Stimulated activated memory B cell treated with anti-CD40 and anti-IgM and Interleukin-4, amounts not matched to agents 10 μg/mL and 1 μg/mL and 100 μg/mL, for 72 hours (primary cell): ENCODE results near the gene SPPL3.

Experiments used
- ATAC-seq: fragments of 150-1000 bp; cut with Tn5 transposase; 2 replicates; pipeline ENCODE4 v1.10.0; 2021
- H3K27ac Mint-ChIP-seq: one replicate; pipeline ENCODE4 v1.8.0; 2022; ENCODE audit warnings: mild to moderate bottlenecking, mixed read lengths
- H3K27me3 Mint-ChIP-seq: one replicate; pipeline ENCODE4 v1.8.0; 2022; ENCODE audit warnings: mixed read lengths
- H3K36me3 Mint-ChIP-seq: one replicate; pipeline ENCODE4 v1.8.0; 2022; ENCODE audit warnings: mixed read lengths
- H3K4me1 Mint-ChIP-seq: one replicate; pipeline ENCODE4 v1.8.0; 2022; ENCODE audit warnings: mixed read lengths
- H3K4me3 Mint-ChIP-seq: one replicate; pipeline ENCODE4 v1.8.0; 2022; ENCODE audit warnings: mild to moderate bottlenecking, moderate library complexity, mixed read lengths
- H3K9me3 Mint-ChIP-seq: one replicate; pipeline ENCODE4 v1.8.0; 2022; ENCODE audit warnings: mixed read lengths

Gene SPPL3

GRCh38 chr12:120870415-120870814 lies 33.7 kb downstream of the SPPL3 start:
- Mint-ChIP-seq H3K4me3 (no peak overlapping the region), H3K36me3 (peaks cover 6% of the 10 kb centered on the region), H3K27me3 (no peaks in the 10 kb centered on the region), H3K9me3 (no peaks in the 10 kb centered on the region), H3K27ac (peak overlapping the region; percentile 40), H3K4me1 (peaks cover 37% of the 10 kb centered on the region)
- no peak for ATAC-seq

GRCh38 chr12:120869376-120869775 lies 34.8 kb downstream of the SPPL3 start:
- peaks cover 29% of the 10 kb centered on the region for H3K4me1 Mint-ChIP-seq
- no peak overlapping the region for H3K27ac Mint-ChIP-seq
- H3K9me3 Mint-ChIP-seq: no peaks in the 10 kb centered on the region
- no peak overlapping the region for H3K4me3 Mint-ChIP-seq
- H3K27me3 Mint-ChIP-seq: no peaks in the 10 kb centered on the region
- ATAC-seq: no peak
- H3K36me3 Mint-ChIP-seq: peaks cover 6% of the 10 kb centered on the region

- no peak overlapping the region for H3K4me3 Mint-ChIP-seq
- H3K9me3 Mint-ChIP-seq: no peaks in the 10 kb centered on the region
- no peak overlapping the region for H3K27ac Mint-ChIP-seq
- ATAC-seq: no peak
- no peaks in the 10 kb centered on the region for H3K27me3 Mint-ChIP-seq
- no peaks in the 10 kb centered on the region for H3K36me3 Mint-ChIP-seq
- peaks cover 32% of the 10 kb centered on the region for H3K4me1 Mint-ChIP-seq
Measured at GRCh38 chr12:120866108-120866507, 38.0 kb downstream of the SPPL3 start.

GRCh38 chr12:120865098-120865497 lies 39.1 kb downstream of the SPPL3 start:
- Mint-ChIP-seq H3K4me3 (no peak overlapping the region), H3K27me3 (no peaks in the 10 kb centered on the region), H3K9me3 (no peaks in the 10 kb centered on the region), H3K4me1 (peaks cover 38% of the 10 kb centered on the region), H3K36me3 (no peaks in the 10 kb centered on the region), H3K27ac (no peak overlapping the region)
- no peak for ATAC-seq

GRCh38 chr12:120862664-120863063 lies 41.5 kb downstream of the SPPL3 start:
- H3K27me3 Mint-ChIP-seq: no peaks in the 10 kb centered on the region
- H3K9me3 Mint-ChIP-seq: no peaks in the 10 kb centered on the region
- H3K4me3 Mint-ChIP-seq: no peak overlapping the region
- peaks cover 42% of the 10 kb centered on the region for H3K4me1 Mint-ChIP-seq
- peaks cover under 1% of the 10 kb centered on the region for H3K36me3 Mint-ChIP-seq
- ATAC-seq: no peak
- no peak overlapping the region for H3K27ac Mint-ChIP-seq

GRCh38 chr12:120861074-120861795 lies 42.9 kb downstream of the SPPL3 start:
- Mint-ChIP-seq H3K27me3 (no peaks in the 10 kb centered on the region), H3K27ac (peak overlapping the region; percentile 34), H3K9me3 (no peaks in the 10 kb centered on the region), H3K36me3 (peaks cover 5% of the 10 kb centered on the region), H3K4me1 (peaks cover 56% of the 10 kb centered on the region), H3K4me3 (no peak overlapping the region)
- ATAC-seq: no peak

- Mint-ChIP-seq H3K9me3 (no peaks in the 10 kb centered on the region), H3K36me3 (peaks cover 5% of the 10 kb centered on the region), H3K4me1 (peaks cover 63% of the 10 kb centered on the region), H3K27me3 (no peaks in the 10 kb centered on the region), H3K4me3 (peak overlapping the region; percentile 68), H3K27ac (peak overlapping the region; percentile 59)
- ATAC-seq: no peak
Measured at GRCh38 chr12:120858306-120859088, 45.7 kb downstream of the SPPL3 start.

- peaks cover 55% of the 10 kb centered on the region for H3K4me1 Mint-ChIP-seq
- H3K36me3 Mint-ChIP-seq: peaks cover 5% of the 10 kb centered on the region
- H3K9me3 Mint-ChIP-seq: no peaks in the 10 kb centered on the region
- H3K27me3 Mint-ChIP-seq: no peaks in the 10 kb centered on the region
- H3K27ac Mint-ChIP-seq: peak overlapping the region; percentile 17
- no peak overlapping the region for H3K4me3 Mint-ChIP-seq
- ATAC-seq: no peak
Measured at GRCh38 chr12:120856980-120857379, 47.2 kb downstream of the SPPL3 start.

GRCh38 chr12:120855823-120856588 lies 48.2 kb downstream of the SPPL3 start:
- Mint-ChIP-seq H3K4me3 (no peak overlapping the region), H3K4me1 (peaks cover 57% of the 10 kb centered on the region), H3K27ac (no peak overlapping the region), H3K27me3 (no peaks in the 10 kb centered on the region), H3K36me3 (peaks cover 5% of the 10 kb centered on the region), H3K9me3 (no peaks in the 10 kb centered on the region)
- no peak for ATAC-seq

GRCh38 chr12:120854804-120855203 lies 49.4 kb downstream of the SPPL3 start:
- Mint-ChIP-seq H3K4me1 (peaks cover 61% of the 10 kb centered on the region), H3K27me3 (no peaks in the 10 kb centered on the region), H3K4me3 (no peak overlapping the region), H3K36me3 (peaks cover 5% of the 10 kb centered on the region), H3K27ac (peak overlapping the region; percentile 59), H3K9me3 (no peaks in the 10 kb centered on the region)
- no peak for ATAC-seq

- peaks cover 60% of the 10 kb centered on the region for H3K4me1 Mint-ChIP-seq
- H3K9me3 Mint-ChIP-seq: no peaks in the 10 kb centered on the region
- H3K27me3 Mint-ChIP-seq: no peaks in the 10 kb centered on the region
- H3K4me3 Mint-ChIP-seq: no peak overlapping the region
- no peak for ATAC-seq
- peaks cover 5% of the 10 kb centered on the region for H3K36me3 Mint-ChIP-seq
- H3K27ac Mint-ChIP-seq: no peak overlapping the region
Measured at GRCh38 chr12:120853188-120853587, 51.0 kb downstream of the SPPL3 start.

- Mint-ChIP-seq H3K27ac (peak overlapping the region; percentile 74), H3K4me3 (no peak overlapping the region), H3K4me1 (peaks cover 62% of the 10 kb centered on the region), H3K36me3 (no peaks in the 10 kb centered on the region), H3K27me3 (no peaks in the 10 kb centered on the region), H3K9me3 (no peaks in the 10 kb centered on the region)
- ATAC-seq: no peak
Measured at GRCh38 chr12:120851944-120852343, 52.2 kb downstream of the SPPL3 start.

- peak; percentile 81 for ATAC-seq
- Mint-ChIP-seq H3K9me3 (no peaks in the 10 kb centered on the region), H3K27me3 (no peaks in the 10 kb centered on the region), H3K27ac (peak overlapping the region; percentile 74), H3K4me3 (peak overlapping the region; percentile 27), H3K36me3 (no peaks in the 10 kb centered on the region), H3K4me1 (peaks cover 62% of the 10 kb centered on the region)
Measured at GRCh38 chr12:120851444-120851843, 52.7 kb downstream of the SPPL3 start.

- Mint-ChIP-seq H3K4me3 (no peak overlapping the region), H3K27ac (no peak overlapping the region), H3K4me1 (peaks cover 71% of the 10 kb centered on the region), H3K36me3 (no peaks in the 10 kb centered on the region), H3K27me3 (no peaks in the 10 kb centered on the region), H3K9me3 (no peaks in the 10 kb centered on the region)
- no peak for ATAC-seq
Measured at GRCh38 chr12:120849765-120850164, 54.4 kb downstream of the SPPL3 start.

GRCh38 chr12:120847814-120848213 lies 56.3 kb downstream of the SPPL3 start:
- Mint-ChIP-seq H3K4me1 (peaks cover 75% of the 10 kb centered on the region), H3K9me3 (no peaks in the 10 kb centered on the region), H3K4me3 (no peak overlapping the region), H3K27ac (peak overlapping the region; percentile 78), H3K36me3 (no peaks in the 10 kb centered on the region), H3K27me3 (no peaks in the 10 kb centered on the region)
- peak; percentile 93 for ATAC-seq
